Body of pancreas (tissue), 4 donors: Measurements from ENCODE around the gene MGAM2. TPM values are rescaled to one million over a fixed set of nuclear protein-coding genes. Genes with fewer than 3 reads are reported as not detected.

Source experiments
- ATAC-seq: fragments of 150-250 bp; one replicate; pipeline ENCODE4 v1.9.1; 2016
- DNase-seq, 4 donors: peaks; one replicate each; pipeline ENCODE4 v3.0.0-alpha.2; 2019
- H3K27ac ChIP-seq, 4 donors: fragments of 200-600 bp; sonication (generic); 1 replicate in 3 of 4; 2 replicates in 1 of 4; pipeline versions ENCODE4 v1.5.1 to v1.6.1; 2016 to 2019; ENCODE audit warnings: mild to moderate bottlenecking in 1 of 4, mixed read lengths in 1 of 4, moderate library complexity in 1 of 4
- H3K27me3 ChIP-seq, 2 donors: fragments of 200-600 bp; sonication (generic); one replicate each; pipeline ENCODE4 v1.6.0; 2016; ENCODE audit warnings: mild to moderate bottlenecking in 1 of 2
- H3K36me3 ChIP-seq, 2 donors: fragments of 200-600 bp; sonication (generic); replicated peaks in 1 of 2; 2 replicates each; pipeline ENCODE4 v1.5.1; 2016; ENCODE audit warnings: low read depth in 2 of 2; ENCODE audit not compliant: insufficient read depth in 1 of 2
- H3K4me1 ChIP-seq: fragments of 200-600 bp; sonication (generic); one replicate; pipeline ENCODE4 v1.6.0; 2016
- H3K4me3 ChIP-seq, 2 donors: fragments of 200-600 bp; sonication (generic); 1 replicate in 1 of 2; 2 replicates in 1 of 2; pipeline ENCODE4 v1.5.1; 2016 to 2019
- H3K9me3 ChIP-seq, 3 donors: fragments of 200-600 bp; sonication (generic); 1 replicate in 2 of 3; 2 replicates in 1 of 3; pipeline ENCODE4 v1.5.1; 2016
- POLR2A ChIP-seq, 3 donors: fragments of 450-650 bp; IDR thresholded peaks; one replicate each; pipeline ENCODE4 v1.6.1; 2016; ENCODE audit warnings: antibody characterized with exemption in 3 of 3, mild to moderate bottlenecking in 2 of 3
- WGBS, 2 donors: methylation state at CpG; one replicate each; pipeline ENCODE4 v1.1.5; 2017; 5-methylcytosine and 5-hydroxymethylcytosine counted together
- intact Hi-C: fragments of 100-400 bp; cut with DNase I; formaldehyde crosslinking; loops from one replicate; pipeline ENCODE4 v1.15.1; 2023
- total RNA-seq, 2 donors: library from RNA; depleted of rRNA; stranded (reverse); fragments of >200 nt; gene quantifications; one replicate each; pipeline ENCODE4 v1.1.0, GENCODE V29; 2016
- TF ChIP-seq, protein P1 (sequence below), 7 experiments: fragments of 450-650 bp in 4 of 7; fragments of 200-600 bp in 3 of 7; sonication (generic) in 3 of 7; IDR thresholded peaks; one replicate each; pipeline ENCODE4 v1.5.1; 2016 to 2019; ENCODE audit warnings: antibody characterized with exemption in 7 of 7

The MGAM2 gene
- total RNA-seq, 2 donors from 2014 or later, result 9.3 to 10.9 TPM

- H3K27ac ChIP-seq, result no peak overlapping the region
- TF ChIP-seq, protein P1, sequence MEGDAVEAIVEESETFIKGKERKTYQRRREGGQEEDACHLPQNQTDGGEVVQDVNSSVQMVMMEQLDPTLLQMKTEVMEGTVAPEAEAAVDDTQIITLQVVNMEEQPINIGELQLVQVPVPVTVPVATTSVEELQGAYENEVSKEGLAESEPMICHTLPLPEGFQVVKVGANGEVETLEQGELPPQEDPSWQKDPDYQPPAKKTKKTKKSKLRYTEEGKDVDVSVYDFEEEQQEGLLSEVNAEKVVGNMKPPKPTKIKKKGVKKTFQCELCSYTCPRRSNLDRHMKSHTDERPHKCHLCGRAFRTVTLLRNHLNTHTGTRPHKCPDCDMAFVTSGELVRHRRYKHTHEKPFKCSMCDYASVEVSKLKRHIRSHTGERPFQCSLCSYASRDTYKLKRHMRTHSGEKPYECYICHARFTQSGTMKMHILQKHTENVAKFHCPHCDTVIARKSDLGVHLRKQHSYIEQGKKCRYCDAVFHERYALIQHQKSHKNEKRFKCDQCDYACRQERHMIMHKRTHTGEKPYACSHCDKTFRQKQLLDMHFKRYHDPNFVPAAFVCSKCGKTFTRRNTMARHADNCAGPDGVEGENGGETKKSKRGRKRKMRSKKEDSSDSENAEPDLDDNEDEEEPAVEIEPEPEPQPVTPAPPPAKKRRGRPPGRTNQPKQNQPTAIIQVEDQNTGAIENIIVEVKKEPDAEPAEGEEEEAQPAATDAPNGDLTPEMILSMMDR (IDR thresholded peaks at IDR 0.05), result no peak
- TF ChIP-seq POLR2A (IDR thresholded peaks at IDR 0.05), result no peak
- no peak for DNase-seq
- H3K36me3 ChIP-seq, result no peaks in the 10 kb centered on the region
- intact Hi-C loops, result no loop called here
- H3K4me1 ChIP-seq, result peaks cover 6% of the 10 kb centered on the region
- ATAC-seq, result no peak
- H3K9me3 ChIP-seq, result no peaks in the 10 kb centered on the region
- 65 to 68% methylated on average over 2 of the region's 2 CpGs for WGBS, 2 donors
- H3K4me3 ChIP-seq, result no peak overlapping the region
- no peaks in the 10 kb centered on the region for H3K27me3 ChIP-seq
These were observed 18.7 kb downstream of the MGAM2 start for GRCh38 chr7:142130267-142130666.

DNA sequence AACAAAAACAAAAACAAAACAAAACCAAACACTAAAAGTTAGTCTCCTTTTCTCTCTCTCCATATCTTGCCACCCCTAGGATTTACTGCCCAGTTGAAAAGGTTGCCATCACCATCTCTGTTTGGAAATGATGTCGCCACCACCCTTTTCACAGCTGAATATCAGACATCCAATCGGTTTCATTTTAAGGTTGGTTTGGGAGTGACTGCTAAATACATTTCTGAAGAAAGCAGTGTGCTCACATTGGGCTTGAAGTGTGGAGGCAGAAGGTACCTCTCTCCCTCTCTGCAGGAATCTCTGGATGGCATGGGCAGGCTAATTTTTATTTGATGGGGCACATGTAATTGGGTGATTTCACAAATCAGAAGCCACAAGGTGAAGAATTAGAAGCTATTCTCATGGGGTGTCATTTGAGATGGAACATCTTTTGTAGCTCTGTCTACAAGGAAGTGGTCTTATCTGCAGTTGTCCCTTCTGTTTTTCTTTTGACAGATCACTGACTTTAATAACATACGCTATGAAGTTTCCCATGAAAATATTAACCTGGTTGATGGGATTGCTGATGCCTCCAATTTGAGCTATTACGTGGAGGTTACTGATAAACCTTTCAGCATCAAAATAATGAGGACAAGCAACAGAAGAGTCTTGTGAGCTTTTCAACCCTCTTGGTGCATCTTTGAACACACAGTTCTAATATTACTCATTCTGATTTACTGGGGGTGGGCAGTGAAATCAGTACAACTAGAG is 20.1 kb downstream of the MGAM2 start:
- no peak overlapping the region for H3K27ac ChIP-seq
- DNase-seq, result no peak
- H3K36me3 ChIP-seq, result no peaks in the 10 kb centered on the region
- no peaks in the 10 kb centered on the region for H3K9me3 ChIP-seq
- H3K4me1 ChIP-seq, result peaks cover 13% of the 10 kb centered on the region
- no peaks in the 10 kb centered on the region for H3K27me3 ChIP-seq
- 79 to 87% methylated on average over 4 of the region's 4 CpGs for WGBS, 2 donors
- intact Hi-C loops, result no loop called here
- no peak for ATAC-seq
- TF ChIP-seq, protein P1 (IDR thresholded peaks at IDR 0.05), result no peak
- no peak for TF ChIP-seq POLR2A (IDR thresholded peaks at IDR 0.05)
- no peak overlapping the region for H3K4me3 ChIP-seq

GRCh38 chr7:142133731-142134148 is 22.2 kb downstream of the MGAM2 start:
- H3K27me3 ChIP-seq, result no peaks in the 10 kb centered on the region
- no peak for DNase-seq
- H3K4me1 ChIP-seq, result peaks cover 13% of the 10 kb centered on the region
- intact Hi-C loops, result no loop called here
- ATAC-seq, result no peak
- TF ChIP-seq, protein P1 (IDR thresholded peaks at IDR 0.05), result no peak
- TF ChIP-seq POLR2A (IDR thresholded peaks at IDR 0.05), result no peak
- no peak overlapping the region for H3K27ac ChIP-seq
- WGBS, 2 donors, result 98% methylated on average over 7 to 8 of the region's 8 CpGs
- H3K4me3 ChIP-seq, result no peak overlapping the region
- H3K9me3 ChIP-seq, result no peaks in the 10 kb centered on the region
- no peaks in the 10 kb centered on the region for H3K36me3 ChIP-seq

- intact Hi-C loops, result no loop called here
- Histone ChIP-seq H3K27me3 (no peaks in the 10 kb centered on the region), H3K4me3 (no peak overlapping the region), H3K9me3 (no peaks in the 10 kb centered on the region), H3K36me3 (no peaks in the 10 kb centered on the region), H3K4me1 (peaks cover 25% of the 10 kb centered on the region), H3K27ac (peak overlapping the region in 2 of 4 donors; percentile 2 to 41)
- peak in 2 of 4 donors; percentile 26 to 27 for DNase-seq
- peak; percentile 66 for ATAC-seq
- WGBS, 2 donors, result 14 to 16% methylated on average over 3 of the region's 3 CpGs
- no peak for TF ChIP-seq POLR2A (IDR thresholded peaks at IDR 0.05)
- TF ChIP-seq, protein P1 (IDR thresholded peaks at IDR 0.05), result no peak
These were observed 23.4 kb downstream of the MGAM2 start for GRCh38 chr7:142134909-142135308.

- no peaks in the 10 kb centered on the region for H3K9me3 ChIP-seq
- no peak for DNase-seq
These were observed 27.5 kb downstream of the MGAM2 start for GRCh38 chr7:142138996-142139395.

More at GRCh38 chr7:142138996-142139395, 27.5 kb downstream of the MGAM2 start:
- no peak overlapping the region for H3K4me3 ChIP-seq
- H3K4me1 ChIP-seq, result peaks cover 34% of the 10 kb centered on the region
- intact Hi-C loops, result no loop called here
- no peaks in the 10 kb centered on the region for H3K27me3 ChIP-seq
- no peak for ATAC-seq
- no peaks in the 10 kb centered on the region for H3K36me3 ChIP-seq
- 86 to 92% methylated on average over 2 of the region's 2 CpGs for WGBS, 2 donors
- peak overlapping the region in 2 of 4 donors; percentile 5 to 58 for H3K27ac ChIP-seq
- TF ChIP-seq, protein P1 (IDR thresholded peaks at IDR 0.05), result no peak
- TF ChIP-seq POLR2A (IDR thresholded peaks at IDR 0.05), result no peak
